Peyer's patch (tissue), 4 donors: ENCODE data around the gene RYK.

Source experiments
- POLR2A ChIP-seq, 2 donors: fragments of 450-650 bp; IDR thresholded peaks; one replicate each; pipeline ENCODE4 v1.5.1; 2017; ENCODE audit warnings: antibody characterized with exemption in 2 of 2, mild to moderate bottlenecking in 2 of 2, moderate library complexity in 2 of 2
- TF ChIP-seq, protein P1 (sequence below), 6 experiments: fragments of 450-650 bp in 4 of 6; fragments of 200-600 bp in 2 of 6; sonication (generic) in 1 of 6; IDR thresholded peaks; one replicate each; pipeline ENCODE4 v1.5.1; 2017 to 2019; ENCODE audit warnings: antibody characterized with exemption in 6 of 6, mild to moderate bottlenecking in 3 of 6, moderate library complexity in 1 of 6

DNA sequence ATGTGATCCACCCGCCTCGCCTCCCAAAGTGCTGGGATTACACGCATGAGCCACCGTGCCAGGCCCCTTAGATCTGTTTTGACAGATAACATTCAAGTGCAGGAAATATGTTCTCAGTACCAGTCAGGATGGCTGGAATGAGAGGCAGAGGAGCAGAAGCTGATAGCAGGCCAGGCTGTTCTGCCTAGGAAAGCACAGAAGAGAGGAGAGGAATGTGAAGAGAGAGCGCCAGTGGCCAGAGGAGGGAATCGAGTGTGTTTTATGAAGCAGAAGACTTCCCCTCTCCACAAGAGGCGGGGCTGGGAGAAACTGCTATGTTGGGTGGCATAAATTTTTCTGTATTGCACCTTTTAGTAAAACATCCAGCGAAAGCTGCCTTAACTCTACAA is 32.0 kb upstream of the RYK start:
- TF ChIP-seq, protein P1, sequence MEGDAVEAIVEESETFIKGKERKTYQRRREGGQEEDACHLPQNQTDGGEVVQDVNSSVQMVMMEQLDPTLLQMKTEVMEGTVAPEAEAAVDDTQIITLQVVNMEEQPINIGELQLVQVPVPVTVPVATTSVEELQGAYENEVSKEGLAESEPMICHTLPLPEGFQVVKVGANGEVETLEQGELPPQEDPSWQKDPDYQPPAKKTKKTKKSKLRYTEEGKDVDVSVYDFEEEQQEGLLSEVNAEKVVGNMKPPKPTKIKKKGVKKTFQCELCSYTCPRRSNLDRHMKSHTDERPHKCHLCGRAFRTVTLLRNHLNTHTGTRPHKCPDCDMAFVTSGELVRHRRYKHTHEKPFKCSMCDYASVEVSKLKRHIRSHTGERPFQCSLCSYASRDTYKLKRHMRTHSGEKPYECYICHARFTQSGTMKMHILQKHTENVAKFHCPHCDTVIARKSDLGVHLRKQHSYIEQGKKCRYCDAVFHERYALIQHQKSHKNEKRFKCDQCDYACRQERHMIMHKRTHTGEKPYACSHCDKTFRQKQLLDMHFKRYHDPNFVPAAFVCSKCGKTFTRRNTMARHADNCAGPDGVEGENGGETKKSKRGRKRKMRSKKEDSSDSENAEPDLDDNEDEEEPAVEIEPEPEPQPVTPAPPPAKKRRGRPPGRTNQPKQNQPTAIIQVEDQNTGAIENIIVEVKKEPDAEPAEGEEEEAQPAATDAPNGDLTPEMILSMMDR (IDR thresholded peaks at IDR 0.05) = no peak
- no peak for TF ChIP-seq POLR2A (IDR thresholded peaks at IDR 0.05)
